ENCODE data around the gene HOXC11.

- TF ChIP-seq CTCF (IDR thresholded peaks at IDR 0.05) (no peak), EZH2 (IDR thresholded peaks at IDR 0.05) (peak; percentile 90)
These were observed 24.5 kb downstream of the HOXC11 start for GRCh38 chr12:53997204-53998109.

Measured in neural progenitor cell (in vitro differentiated cells).